ENCODE results near the gene HOXA3.

Gene HOXA3

DNA sequence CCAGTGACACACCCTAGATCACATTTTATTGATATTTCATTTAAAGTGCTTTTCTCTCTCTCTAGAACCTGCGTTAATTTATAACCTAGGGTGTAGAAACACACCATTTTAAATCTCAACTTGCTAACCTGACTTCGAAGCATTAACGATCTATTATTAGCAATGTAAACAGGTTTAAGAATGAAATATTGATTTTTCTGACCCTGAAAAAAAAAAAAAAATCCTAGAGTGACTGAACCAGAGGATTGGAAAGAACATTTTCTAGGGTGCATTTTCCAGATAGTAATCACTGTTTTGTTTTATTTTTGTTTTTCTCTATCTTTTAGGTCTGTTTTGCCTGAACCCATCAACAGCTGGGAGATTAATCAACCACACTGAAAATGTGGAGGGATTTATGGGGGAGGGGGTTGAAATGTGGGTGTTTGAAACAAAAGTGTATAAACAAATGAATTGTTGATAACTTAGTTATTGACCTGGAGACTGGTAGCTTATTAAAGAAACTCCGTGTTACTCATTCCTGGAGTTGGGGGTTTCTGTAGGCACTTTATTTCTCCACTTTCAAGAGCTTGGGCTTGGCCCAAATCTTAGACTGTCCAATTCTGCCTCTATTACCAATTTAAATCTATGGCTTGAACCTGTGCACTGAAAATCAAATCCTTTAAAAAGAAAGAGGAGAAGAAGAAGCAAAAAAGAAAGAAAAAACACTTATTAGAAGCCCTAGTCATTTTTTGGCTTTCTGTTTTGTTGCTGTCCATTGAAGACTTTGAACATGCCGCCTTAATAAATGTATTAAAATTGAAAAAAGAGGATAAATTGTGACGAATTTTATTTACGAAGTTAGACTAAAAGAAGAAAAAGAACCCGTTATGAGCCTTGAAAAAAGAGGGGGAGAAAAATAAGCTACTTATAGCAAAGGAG is 52.7 kb downstream of the HOXA3 start:
- no peak for ATAC-seq
- TF ChIP-seq ZNF8 (CRISPR knock-in tag; IDR thresholded peaks at IDR 0.05) (no peak), OSR1 (CRISPR knock-in tag; IDR thresholded peaks at IDR 0.05) (no peak), ARNTL (CRISPR knock-in tag; IDR thresholded peaks at IDR 0.05; ENCODE audit: borderline replicate concordance, low read depth) (no peak), ZC3H10 (CRISPR knock-in tag; IDR thresholded peaks at IDR 0.05) (no peak), ESRRG (CRISPR knock-in tag; IDR thresholded peaks at IDR 0.05) (no peak), ZFP30 (CRISPR knock-in tag; IDR thresholded peaks at IDR 0.05) (no peak), TCF4 (CRISPR knock-in tag; IDR thresholded peaks at IDR 0.05; ENCODE audit: borderline replicate concordance) (no peak), SNAI2 (CRISPR knock-in tag; IDR thresholded peaks at IDR 0.05) (no peak), TOX (CRISPR knock-in tag; IDR thresholded peaks at IDR 0.05; ENCODE audit: borderline replicate concordance) (no peak), CSDC2 (CRISPR knock-in tag; IDR thresholded peaks at IDR 0.05) (no peak), ZNF70 (CRISPR knock-in tag; IDR thresholded peaks at IDR 0.05) (no peak)
- TF ChIP-seq, protein P1, sequence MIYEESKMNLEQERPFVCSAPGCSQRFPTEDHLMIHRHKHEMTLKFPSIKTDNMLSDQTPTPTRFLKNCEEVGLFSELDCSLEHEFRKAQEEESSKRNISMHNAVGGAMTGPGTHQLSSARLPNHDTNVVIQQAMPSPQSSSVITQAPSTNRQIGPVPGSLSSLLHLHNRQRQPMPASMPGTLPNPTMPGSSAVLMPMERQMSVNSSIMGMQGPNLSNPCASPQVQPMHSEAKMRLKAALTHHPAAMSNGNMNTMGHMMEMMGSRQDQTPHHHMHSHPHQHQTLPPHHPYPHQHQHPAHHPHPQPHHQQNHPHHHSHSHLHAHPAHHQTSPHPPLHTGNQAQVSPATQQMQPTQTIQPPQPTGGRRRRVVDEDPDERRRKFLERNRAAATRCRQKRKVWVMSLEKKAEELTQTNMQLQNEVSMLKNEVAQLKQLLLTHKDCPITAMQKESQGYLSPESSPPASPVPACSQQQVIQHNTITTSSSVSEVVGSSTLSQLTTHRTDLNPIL (CRISPR knock-in tag; IDR thresholded peaks at IDR 0.05; ENCODE audit: low read depth): no peak
- TF ChIP-seq, protein P2, sequence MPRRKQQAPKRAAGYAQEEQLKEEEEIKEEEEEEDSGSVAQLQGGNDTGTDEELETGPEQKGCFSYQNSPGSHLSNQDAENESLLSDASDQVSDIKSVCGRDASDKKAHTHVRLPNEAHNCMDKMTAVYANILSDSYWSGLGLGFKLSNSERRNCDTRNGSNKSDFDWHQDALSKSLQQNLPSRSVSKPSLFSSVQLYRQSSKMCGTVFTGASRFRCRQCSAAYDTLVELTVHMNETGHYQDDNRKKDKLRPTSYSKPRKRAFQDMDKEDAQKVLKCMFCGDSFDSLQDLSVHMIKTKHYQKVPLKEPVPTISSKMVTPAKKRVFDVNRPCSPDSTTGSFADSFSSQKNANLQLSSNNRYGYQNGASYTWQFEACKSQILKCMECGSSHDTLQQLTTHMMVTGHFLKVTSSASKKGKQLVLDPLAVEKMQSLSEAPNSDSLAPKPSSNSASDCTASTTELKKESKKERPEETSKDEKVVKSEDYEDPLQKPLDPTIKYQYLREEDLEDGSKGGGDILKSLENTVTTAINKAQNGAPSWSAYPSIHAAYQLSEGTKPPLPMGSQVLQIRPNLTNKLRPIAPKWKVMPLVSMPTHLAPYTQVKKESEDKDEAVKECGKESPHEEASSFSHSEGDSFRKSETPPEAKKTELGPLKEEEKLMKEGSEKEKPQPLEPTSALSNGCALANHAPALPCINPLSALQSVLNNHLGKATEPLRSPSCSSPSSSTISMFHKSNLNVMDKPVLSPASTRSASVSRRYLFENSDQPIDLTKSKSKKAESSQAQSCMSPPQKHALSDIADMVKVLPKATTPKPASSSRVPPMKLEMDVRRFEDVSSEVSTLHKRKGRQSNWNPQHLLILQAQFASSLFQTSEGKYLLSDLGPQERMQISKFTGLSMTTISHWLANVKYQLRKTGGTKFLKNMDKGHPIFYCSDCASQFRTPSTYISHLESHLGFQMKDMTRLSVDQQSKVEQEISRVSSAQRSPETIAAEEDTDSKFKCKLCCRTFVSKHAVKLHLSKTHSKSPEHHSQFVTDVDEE (CRISPR knock-in tag; IDR thresholded peaks at IDR 0.05): no peak

DNA sequence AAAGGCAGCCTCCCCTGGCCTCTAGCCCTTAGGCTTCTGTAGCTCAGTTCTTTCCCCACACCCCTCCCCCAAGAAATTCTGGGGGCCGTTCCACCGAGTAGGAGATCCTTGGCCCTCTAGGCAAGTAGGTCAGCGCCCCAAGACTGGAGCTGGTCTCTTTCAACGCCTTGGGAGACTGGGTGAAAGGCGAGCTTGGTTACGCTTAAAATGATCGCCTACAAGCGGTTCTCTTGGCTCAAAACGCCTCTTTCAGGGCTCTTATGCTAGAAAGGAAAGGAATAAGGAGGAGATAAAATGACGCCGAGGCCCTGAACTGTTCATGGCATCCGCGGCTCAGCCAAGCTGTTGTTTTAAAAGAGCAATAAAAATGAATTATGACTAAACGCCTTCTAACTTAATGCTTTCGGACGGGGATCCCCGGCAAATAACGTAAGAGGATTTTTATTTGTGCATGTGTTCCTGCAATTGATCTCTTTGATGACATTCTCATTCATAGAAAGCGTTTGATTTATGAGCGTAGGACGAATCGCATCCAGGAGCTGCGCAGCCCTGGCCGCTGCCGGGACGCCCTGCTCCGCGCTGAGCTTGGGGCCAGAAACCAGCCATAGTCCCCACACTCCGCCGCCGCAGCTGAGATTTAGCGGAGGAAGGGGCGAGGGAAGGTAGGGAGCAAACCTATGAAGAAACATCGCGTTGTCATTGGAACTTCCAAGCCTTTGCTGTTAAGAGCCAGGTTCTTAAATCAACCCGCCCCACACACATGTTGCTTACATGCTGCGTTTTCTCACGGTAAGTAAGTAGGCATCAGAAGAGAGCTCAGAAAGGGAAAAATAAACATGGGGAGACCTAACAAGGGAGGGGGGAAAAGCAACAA is 53.6 kb downstream of the HOXA3 start:
- TF ChIP-seq ZFP3 (CRISPR knock-in tag; IDR thresholded peaks at IDR 0.05): no peak
- TF ChIP-seq ZNF70 (CRISPR knock-in tag; IDR thresholded peaks at IDR 0.05): no peak
- no peak for TF ChIP-seq GLIS3 (CRISPR knock-in tag; IDR thresholded peaks at IDR 0.05)
- TF ChIP-seq ISL1 (CRISPR knock-in tag; IDR thresholded peaks at IDR 0.05): no peak
- TF ChIP-seq, protein P2 (CRISPR knock-in tag; IDR thresholded peaks at IDR 0.05): no peak
- no peak for TF ChIP-seq ARNTL (CRISPR knock-in tag; IDR thresholded peaks at IDR 0.05; ENCODE audit: borderline replicate concordance, low read depth)
- TF ChIP-seq SNAI2 (CRISPR knock-in tag; IDR thresholded peaks at IDR 0.05): no peak
- TF ChIP-seq RARB (CRISPR knock-in tag; IDR thresholded peaks at IDR 0.05): no peak
- TF ChIP-seq, protein P3, sequence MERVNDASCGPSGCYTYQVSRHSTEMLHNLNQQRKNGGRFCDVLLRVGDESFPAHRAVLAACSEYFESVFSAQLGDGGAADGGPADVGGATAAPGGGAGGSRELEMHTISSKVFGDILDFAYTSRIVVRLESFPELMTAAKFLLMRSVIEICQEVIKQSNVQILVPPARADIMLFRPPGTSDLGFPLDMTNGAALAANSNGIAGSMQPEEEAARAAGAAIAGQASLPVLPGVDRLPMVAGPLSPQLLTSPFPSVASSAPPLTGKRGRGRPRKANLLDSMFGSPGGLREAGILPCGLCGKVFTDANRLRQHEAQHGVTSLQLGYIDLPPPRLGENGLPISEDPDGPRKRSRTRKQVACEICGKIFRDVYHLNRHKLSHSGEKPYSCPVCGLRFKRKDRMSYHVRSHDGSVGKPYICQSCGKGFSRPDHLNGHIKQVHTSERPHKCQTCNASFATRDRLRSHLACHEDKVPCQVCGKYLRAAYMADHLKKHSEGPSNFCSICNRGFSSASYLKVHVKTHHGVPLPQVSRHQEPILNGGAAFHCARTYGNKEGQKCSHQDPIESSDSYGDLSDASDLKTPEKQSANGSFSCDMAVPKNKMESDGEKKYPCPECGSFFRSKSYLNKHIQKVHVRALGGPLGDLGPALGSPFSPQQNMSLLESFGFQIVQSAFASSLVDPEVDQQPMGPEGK (CRISPR knock-in tag; IDR thresholded peaks at IDR 0.05; ENCODE audit: borderline replicate concordance): no peak
- ATAC-seq: no peak
